Stomach (tissue), 4 donors: ENCODE results near the gene ATAD1.

Experiments
- CTCF ChIP-seq, 7 experiments: fragments of 450-650 bp in 4 of 7; fragments of 200-600 bp in 3 of 7; sonication (generic) in 3 of 7; IDR thresholded peaks; one replicate each; pipeline ENCODE4 v1.5.1; 2016 to 2019; ENCODE audit warnings: antibody characterized with exemption in 7 of 7, control low read depth in 2 of 7, mild to moderate bottlenecking in 1 of 7
- POLR2A ChIP-seq, 4 donors: fragments of 450-650 bp; IDR thresholded peaks; one replicate each; pipeline ENCODE4 v1.6.1; 2016; ENCODE audit warnings: antibody characterized with exemption in 4 of 4, control low read depth in 2 of 4, mild to moderate bottlenecking in 1 of 4, moderate library complexity in 1 of 4

DNA sequence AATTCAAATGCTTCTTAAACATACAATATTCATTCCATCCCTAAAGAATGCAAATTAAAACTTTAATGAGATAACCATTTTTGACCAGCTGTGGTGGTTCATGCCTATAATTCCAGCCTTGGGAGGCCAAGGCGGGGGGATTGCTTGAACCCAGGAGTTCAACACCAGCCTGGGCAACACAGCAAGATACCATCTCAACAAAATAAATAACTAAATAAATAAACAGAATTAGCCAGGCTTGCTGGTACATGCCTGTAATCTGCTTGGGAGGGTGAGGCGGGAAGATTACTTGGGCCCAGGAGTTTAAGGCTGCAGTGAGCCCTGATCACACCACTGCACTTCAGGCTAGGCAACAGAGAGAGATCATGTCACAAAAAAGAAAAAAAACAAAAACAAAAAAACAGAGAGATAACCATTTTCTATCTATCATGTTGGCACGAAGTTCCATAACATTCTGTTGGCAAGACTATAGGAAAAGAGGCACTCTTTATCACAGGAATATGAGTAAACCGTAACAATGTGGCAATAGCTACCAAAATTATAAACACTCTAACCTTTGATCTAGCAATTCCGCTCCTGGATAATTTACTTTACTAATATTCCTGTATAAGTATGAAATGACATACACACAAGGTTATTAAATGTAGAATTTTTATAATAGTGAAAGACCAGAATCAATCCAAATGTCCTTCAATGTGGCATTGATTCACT, 52.2 kb downstream of the ATAD1 start:
- no peak for TF ChIP-seq CTCF (IDR thresholded peaks at IDR 0.05)
- no peak for TF ChIP-seq POLR2A (IDR thresholded peaks at IDR 0.05)
